AG04449 (cell line): ENCODE results near the gene YES1.
"Not testable (repeated sequence)": the region's sequence is repeated elsewhere in the genome, so short reads cannot be mapped to it uniquely, and the experiment has no call there.

ENCODE experiments used
- CTCF ChIA-PET: fragments of 350-600 bp; formaldehyde crosslinking; extraction: SDS; loops from one replicate; lab custom pipeline; 2021; ENCODE audit warnings: antibody characterized with exemption; lab: Yijun Ruan, JAX
- POLR2A ChIA-PET: fragments of 400-600, 350-600 bp; formaldehyde crosslinking; extraction: SDS; loops from one replicate; lab custom pipeline; 2020; ENCODE audit warnings: antibody characterized with exemption, inconsistent platforms; lab: Yijun Ruan, JAX
- DNase-seq: peaks from one replicate; pipeline ENCODE4 v3.0.0-alpha.2; 2010; ENCODE audit warnings: low read depth, low spot score
- H3K4me3 ChIP-seq: 2 replicates; pipeline ENCODE4 v1.5.1; 2011; ENCODE audit warnings: low read depth, mild to moderate bottlenecking, control low read depth, low read length
- CTCF ChIP-seq: IDR thresholded peaks from one replicate; pipeline ENCODE4 v1.5.1; 2011; ENCODE audit warnings: mild to moderate bottlenecking, moderate library complexity, low read length, control low read depth, inconsistent platforms; ENCODE audit not compliant: insufficient read depth; ENCODE audit errors: missing control alignments

Gene YES1

DNA sequence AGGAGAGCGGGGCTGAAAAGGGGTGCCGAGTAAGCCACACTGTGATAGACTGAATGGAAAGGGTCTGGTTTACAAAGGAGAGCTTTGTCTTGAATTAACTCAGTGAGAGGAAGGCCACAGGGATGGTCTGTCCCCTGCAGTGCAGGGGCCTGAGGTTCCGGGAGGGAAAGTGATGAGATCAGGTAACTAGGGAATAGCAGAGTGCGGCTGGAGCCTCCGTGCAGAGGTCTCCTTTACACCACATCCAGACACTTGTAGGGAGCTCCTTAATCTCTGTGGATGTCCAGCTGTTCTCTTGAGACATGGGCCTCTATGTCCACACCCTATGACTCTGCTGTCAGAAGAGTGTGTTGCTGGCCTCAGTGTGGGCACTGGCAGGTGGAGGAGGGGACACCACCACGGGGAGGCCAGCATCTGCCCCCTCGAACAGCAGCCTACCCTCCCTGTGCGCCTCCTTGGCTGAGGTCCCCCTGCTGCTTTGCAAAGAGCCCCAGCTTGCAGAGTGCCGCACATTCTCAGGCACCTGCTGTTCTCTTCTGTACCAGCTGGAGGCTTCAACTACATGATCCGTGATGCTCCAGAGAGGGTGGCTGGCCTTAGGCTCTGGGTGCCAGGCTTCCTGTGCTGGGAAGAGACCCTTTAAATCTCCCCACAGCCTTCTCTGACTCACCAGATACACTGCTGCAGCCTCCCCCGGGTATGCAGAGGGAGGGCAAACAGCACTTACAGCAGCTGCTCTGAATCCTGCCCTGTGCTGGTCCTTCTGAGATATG lies 125.5 kb downstream of the YES1 start:
- TF ChIP-seq CTCF = no peak
- POLR2A ChIA-PET = no interaction called here
- no peak for DNase-seq
- H3K4me3 ChIP-seq = no peak overlapping the region
- CTCF ChIA-PET = interaction anchor here (0.5 to 1.0 kb wide), 5 partner anchors 9 to 144 kb away, joined by 3 to 5 read pairs (median 3); no protein-coding TSS in a partner anchor

GRCh38 chr18:685438-685837 lies 126.6 kb downstream of the YES1 start:
- H3K4me3 ChIP-seq = no peak overlapping the region
- no peak for TF ChIP-seq CTCF
- CTCF ChIA-PET = interaction anchor here (0.7 kb wide), 1 partner anchor 186 kb away, joined by 3 read pairs; no protein-coding TSS in a partner anchor
- POLR2A ChIA-PET = no interaction called here
- DNase-seq = no peak

DNA sequence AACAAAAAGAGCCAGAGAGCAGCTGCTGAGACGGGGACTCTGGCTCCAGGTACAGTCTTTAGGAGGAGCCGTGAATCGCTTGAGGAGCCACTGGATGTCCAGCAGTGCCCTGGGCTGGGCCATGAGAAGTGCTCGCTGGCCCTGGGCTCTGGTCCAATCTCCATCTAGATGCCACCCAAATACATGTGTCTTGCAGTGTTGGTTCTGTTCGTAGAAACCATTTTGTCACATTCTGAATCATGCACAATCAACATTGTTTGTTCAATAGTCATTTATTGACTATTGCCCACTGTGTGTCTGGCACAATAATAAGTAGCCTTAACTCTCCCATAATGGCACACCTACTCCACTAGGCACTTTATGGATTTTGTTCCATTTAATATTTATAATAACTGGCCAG lies 128.5 kb downstream of the YES1 start:
- ChIA-PET CTCF (no interaction called here), POLR2A (no interaction called here)
- no peak for TF ChIP-seq CTCF
- no peak overlapping the region for H3K4me3 ChIP-seq
- DNase-seq = no peak

- H3K4me3 ChIP-seq = no peak overlapping the region
- ChIA-PET POLR2A (no interaction called here), CTCF (interaction anchor here (2.4 kb wide), 1 partner anchor 148 kb away, joined by 6 read pairs; no protein-coding TSS in a partner anchor)
- TF ChIP-seq CTCF = no peak
- no peak for DNase-seq
These were observed 129.2 kb downstream of the YES1 start for GRCh38 chr18:682833-683232.

GRCh38 chr18:682416-682815 lies 129.6 kb downstream of the YES1 start:
- DNase-seq, POLR2A ChIA-PET, H3K4me3 ChIP-seq: not testable (repeated sequence)
- CTCF ChIA-PET = interaction anchor here (2.4 kb wide), 1 partner anchor 148 kb away, joined by 6 read pairs; no protein-coding TSS in a partner anchor

- no peak for TF ChIP-seq CTCF
- H3K4me3 ChIP-seq = no peak overlapping the region
- DNase-seq = no peak
- ChIA-PET POLR2A (no interaction called here), CTCF (interaction anchor here (2.4 kb wide), 1 partner anchor 149 kb away, joined by 6 read pairs; no protein-coding TSS in a partner anchor)
These were observed 130.1 kb downstream of the YES1 start for GRCh38 chr18:681985-682384.

- no peak overlapping the region for H3K4me3 ChIP-seq
- TF ChIP-seq CTCF = no peak
- DNase-seq = no peak
- CTCF ChIA-PET = interaction anchor here (2.4 kb wide), 1 partner anchor 150 kb away, joined by 6 read pairs; no protein-coding TSS in a partner anchor
- POLR2A ChIA-PET = no interaction called here
These were observed 131.7 kb downstream of the YES1 start for GRCh38 chr18:680392-680791.
